Smooth muscle cell (in vitro differentiated cells): ENCODE measurements around the gene LSM14A. TPM values are rescaled to one million over a fixed set of nuclear protein-coding genes. Genes with fewer than 3 reads are reported as not detected.
A peak's percentile ranks its signal among the peaks of the same experiment; 100 is the strongest.

Experiments
- DNase-seq: peaks from one replicate; lab custom pipeline; 2025; ENCODE audit not compliant: unreplicated experiment; lab: John Stamatoyannopoulos, UW
- H2AFZ ChIP-seq: fragments of 200-600 bp; sonication (generic); 2 replicates; pipeline ENCODE4 v1.6.0; 2016; ENCODE audit warnings: antibody characterized with exemption, low read depth, mild to moderate bottlenecking
- H3F3A ChIP-seq: fragments of 200-600 bp; sonication (generic); 2 replicates; pipeline ENCODE4 v1.6.0; 2017; ENCODE audit warnings: antibody characterized with exemption, low read depth
- H3K27ac ChIP-seq: fragments of 200-600 bp; sonication (generic); 2 replicates; pipeline ENCODE4 v1.5.1; 2016; ENCODE audit warnings: low read depth, mild to moderate bottlenecking
- H3K27me3 ChIP-seq: fragments of 200-600 bp; sonication (generic); 2 replicates; pipeline ENCODE4 v1.6.1; 2016; ENCODE audit warnings: low read depth, mild to moderate bottlenecking
- H3K36me3 ChIP-seq: fragments of 200-600 bp; sonication (generic); 2 replicates; pipeline ENCODE4 v1.5.1; 2016; ENCODE audit warnings: low read depth
- H3K4me1 ChIP-seq: fragments of 200-600 bp; sonication (generic); 2 replicates; pipeline ENCODE4 v1.5.1; 2016; ENCODE audit warnings: low read depth
- H3K4me2 ChIP-seq: fragments of 200-600 bp; sonication (generic); 2 replicates; pipeline ENCODE4 v1.6.0; 2016; ENCODE audit warnings: mild to moderate bottlenecking
- H3K4me3 ChIP-seq: fragments of 200-600 bp; sonication (generic); 2 replicates; pipeline ENCODE4 v1.5.1; 2016; ENCODE audit warnings: mild to moderate bottlenecking
- H3K79me2 ChIP-seq: fragments of 200-600 bp; sonication (generic); 2 replicates; pipeline ENCODE4 v1.6.0; 2016; ENCODE audit warnings: low read depth, mild to moderate bottlenecking
- H3K9ac ChIP-seq: fragments of 200-600 bp; sonication (generic); 2 replicates; pipeline ENCODE4 v1.6.0; 2016; ENCODE audit warnings: low read depth
- H3K9me3 ChIP-seq: fragments of 200-600 bp; sonication (generic); replicated peaks from 2 replicates; pipeline ENCODE4 v1.5.1; 2016; ENCODE audit warnings: low read depth
- H4K20me1 ChIP-seq: fragments of 200-600 bp; sonication (generic); 2 replicates; pipeline ENCODE4 v1.6.0; 2016; ENCODE audit warnings: low read depth
- WGBS: methylation state at CpG from one replicate; pipeline ENCODE4 v1.1.7; 2016; ENCODE audit warnings: low lambda C conversion rate; 5-methylcytosine and 5-hydroxymethylcytosine counted together
- polyA plus RNA-seq: library from polyadenylated mRNA; unstranded; fragments of >200 nt; fragmentation: Nextera tagmentation; extraction: Ambion mirVana; gene quantifications from 2 replicates; pipeline ENCODE4 v1.2.1, GENCODE V29; 2016
- total RNA-seq: library from RNA; depleted of rRNA; stranded (reverse); fragments of >200 nt; gene quantifications from 2 replicates; pipeline ENCODE4 v1.2.3, GENCODE V29; 2014
- TF ChIP-seq, protein P1 (sequence below): fragments of 200-600 bp; sonication (generic); IDR thresholded peaks from 2 replicates; pipeline ENCODE4 v1.5.1; 2017; ENCODE audit warnings: borderline replicate concordance, mild to moderate bottlenecking, antibody characterized with exemption; ENCODE audit not compliant: insufficient read depth, poor library complexity, severe bottlenecking

LSM14A gene
- total and polyA plus RNA-seq, 2 experiments from 2014 or later = 63.0 to 90.9 TPM

DNA sequence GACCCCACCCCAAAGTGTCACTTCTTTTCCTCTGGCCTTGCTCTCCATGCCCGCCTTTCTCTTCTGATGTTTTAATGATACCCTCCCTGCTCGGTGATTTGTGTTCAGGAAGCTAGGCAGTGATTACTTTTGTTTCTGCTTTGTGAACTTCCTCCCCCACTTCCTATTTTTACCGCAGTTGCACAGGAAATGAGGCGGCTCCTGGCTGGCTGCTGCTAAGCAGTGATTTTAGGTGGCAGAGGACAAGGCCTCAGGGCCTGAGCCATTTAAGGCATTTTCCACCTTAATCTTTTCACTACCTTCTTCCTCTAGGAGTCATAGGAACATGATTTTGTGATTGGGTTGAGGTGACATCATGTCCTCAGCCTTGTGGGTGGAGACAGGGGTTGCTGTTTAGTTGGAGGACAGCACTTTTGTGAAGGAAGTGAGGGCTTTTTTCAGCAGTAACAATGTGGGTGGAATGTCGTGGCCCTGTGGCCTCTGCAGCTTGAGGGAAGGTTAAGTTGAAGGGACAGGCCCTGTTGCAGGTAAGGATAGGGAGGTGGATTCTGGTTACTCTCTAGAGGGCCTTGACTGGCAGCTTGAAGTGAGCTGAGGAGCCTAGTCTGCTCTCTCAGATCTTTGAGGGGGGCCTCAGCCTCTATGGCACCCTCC lies 97.8 kb downstream of the LSM14A start:
- Histone ChIP-seq H3K9ac (peak overlapping the region; percentile 7), H3K27ac (peak overlapping the region; percentile 90), H3F3A (peaks cover 7% of the 10 kb centered on the region), H3K79me2 (peaks cover 58% of the 10 kb centered on the region), H3K4me1 (peaks cover 13% of the 10 kb centered on the region), H3K4me3 (no peak overlapping the region), H3K36me3 (no peaks in the 10 kb centered on the region), H3K4me2 (peak overlapping the region; percentile 46), H3K27me3 (no peaks in the 10 kb centered on the region), H3K9me3 (no peaks in the 10 kb centered on the region), H2AFZ (peak overlapping the region; percentile 49), H4K20me1 (peaks cover 4% of the 10 kb centered on the region)
- no peak for DNase-seq
- 30% methylated on average over 5 of the region's 5 CpGs for WGBS
- TF ChIP-seq, protein P1, sequence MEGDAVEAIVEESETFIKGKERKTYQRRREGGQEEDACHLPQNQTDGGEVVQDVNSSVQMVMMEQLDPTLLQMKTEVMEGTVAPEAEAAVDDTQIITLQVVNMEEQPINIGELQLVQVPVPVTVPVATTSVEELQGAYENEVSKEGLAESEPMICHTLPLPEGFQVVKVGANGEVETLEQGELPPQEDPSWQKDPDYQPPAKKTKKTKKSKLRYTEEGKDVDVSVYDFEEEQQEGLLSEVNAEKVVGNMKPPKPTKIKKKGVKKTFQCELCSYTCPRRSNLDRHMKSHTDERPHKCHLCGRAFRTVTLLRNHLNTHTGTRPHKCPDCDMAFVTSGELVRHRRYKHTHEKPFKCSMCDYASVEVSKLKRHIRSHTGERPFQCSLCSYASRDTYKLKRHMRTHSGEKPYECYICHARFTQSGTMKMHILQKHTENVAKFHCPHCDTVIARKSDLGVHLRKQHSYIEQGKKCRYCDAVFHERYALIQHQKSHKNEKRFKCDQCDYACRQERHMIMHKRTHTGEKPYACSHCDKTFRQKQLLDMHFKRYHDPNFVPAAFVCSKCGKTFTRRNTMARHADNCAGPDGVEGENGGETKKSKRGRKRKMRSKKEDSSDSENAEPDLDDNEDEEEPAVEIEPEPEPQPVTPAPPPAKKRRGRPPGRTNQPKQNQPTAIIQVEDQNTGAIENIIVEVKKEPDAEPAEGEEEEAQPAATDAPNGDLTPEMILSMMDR = no peak

GRCh38 chr19:34273121-34273520 lies 100.8 kb downstream of the LSM14A start:
- H3K79me2 ChIP-seq = peaks cover 33% of the 10 kb centered on the region
- H3K9ac ChIP-seq = no peak overlapping the region
- H2AFZ ChIP-seq = no peak overlapping the region
- peak overlapping the region; percentile 85 for H3K27ac ChIP-seq
- H3K36me3 ChIP-seq = no peaks in the 10 kb centered on the region
- TF ChIP-seq, protein P1 = no peak
- WGBS = 93% methylated on average over 4 of the region's 4 CpGs
- no peak overlapping the region for H3K4me2 ChIP-seq
- peaks cover 13% of the 10 kb centered on the region for H3K4me1 ChIP-seq
- H3K9me3 ChIP-seq = no peaks in the 10 kb centered on the region
- H3K4me3 ChIP-seq = no peak overlapping the region
- no peaks in the 10 kb centered on the region for H4K20me1 ChIP-seq
- peaks cover 12% of the 10 kb centered on the region for H3F3A ChIP-seq
- DNase-seq = no peak
- H3K27me3 ChIP-seq = no peaks in the 10 kb centered on the region

GRCh38 chr19:34274284-34274826 lies 102.1 kb downstream of the LSM14A start:
- peaks cover 30% of the 10 kb centered on the region for H3K79me2 ChIP-seq
- H3K4me1 ChIP-seq = peaks cover 13% of the 10 kb centered on the region
- peak overlapping the region; percentile 71 for H3K4me2 ChIP-seq
- 61% methylated on average over 7 of the region's 7 CpGs for WGBS
- H3K9ac ChIP-seq = peak overlapping the region; percentile 10
- H4K20me1 ChIP-seq = no peaks in the 10 kb centered on the region
- no peak overlapping the region for H3K4me3 ChIP-seq
- TF ChIP-seq, protein P1 = no peak
- H3K27me3 ChIP-seq = no peaks in the 10 kb centered on the region
- H3K27ac ChIP-seq = peak overlapping the region; percentile 85
- no peaks in the 10 kb centered on the region for H3K9me3 ChIP-seq
- DNase-seq = no peak
- H2AFZ ChIP-seq = peak overlapping the region; percentile 3
- no peaks in the 10 kb centered on the region for H3K36me3 ChIP-seq
- peaks cover 12% of the 10 kb centered on the region for H3F3A ChIP-seq
